ENCODE results near the gene LHFPL3. TPM values are rescaled to one million over a fixed set of nuclear protein-coding genes. Genes with fewer than 3 reads are reported as not detected.

Gene LHFPL3
- total and polyA plus RNA-seq, 2 experiments from 2014 or later, result 0.24 TPM; not detected in 1

DNA sequence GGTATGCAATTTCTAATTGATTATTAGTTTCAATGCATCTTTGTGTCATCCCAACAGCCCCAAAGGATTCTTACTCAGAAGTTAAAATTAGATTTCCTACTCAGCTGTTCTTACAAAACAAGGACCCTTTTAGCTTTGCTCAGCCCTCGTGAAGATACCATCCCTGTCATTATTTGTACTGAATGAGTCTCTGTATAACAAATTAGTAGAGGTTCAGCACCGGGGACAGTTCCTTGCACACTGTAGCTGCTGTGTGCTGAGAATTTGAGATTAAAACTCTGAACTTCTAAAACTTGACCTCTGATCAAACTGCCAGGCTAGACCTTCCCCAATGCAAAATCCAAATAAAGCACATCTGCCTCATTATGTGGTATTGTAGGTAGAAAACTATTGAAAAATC, 299.1 kb downstream of the LHFPL3 start:
- H3K9me3 Mint-ChIP-seq, result no peaks in the 10 kb centered on the region
- ATAC-seq, result peak; percentile 66
- Histone ChIP-seq H3F3A (replicated peaks; ENCODE audit: low read depth) (no peaks in the 10 kb centered on the region), H3K4me2 (no peak overlapping the region), H3K79me2 (replicated peaks; ENCODE audit: insufficient read depth) (no peaks in the 10 kb centered on the region), H3K36me3 (ENCODE audit: insufficient read depth) (no peaks in the 10 kb centered on the region), H3K27ac (ENCODE audit: low read depth) (no peak overlapping the region), H3K27me3 (ENCODE audit: insufficient read depth) (no peaks in the 10 kb centered on the region), H3K4me3 (no peak overlapping the region), H2AFZ (no peak overlapping the region), H3K9me2 (ENCODE audit: insufficient read depth) (no peaks in the 10 kb centered on the region), H3K4me1 (ENCODE audit: insufficient read depth) (no peaks in the 10 kb centered on the region), H4K20me1 (replicated peaks; ENCODE audit: insufficient read depth) (peaks cover 3% of the 10 kb centered on the region; the same call in 1 of the 2 replicates)
- no peaks in the 10 kb centered on the region for H3K4me1 Mint-ChIP-seq
- no peak overlapping the region for H3K4me3 Mint-ChIP-seq
- TF ChIP-seq NANOG (IDR thresholded peaks at IDR 0.05; ENCODE audit: borderline replicate concordance), result no peak
- TF ChIP-seq, protein P1, sequence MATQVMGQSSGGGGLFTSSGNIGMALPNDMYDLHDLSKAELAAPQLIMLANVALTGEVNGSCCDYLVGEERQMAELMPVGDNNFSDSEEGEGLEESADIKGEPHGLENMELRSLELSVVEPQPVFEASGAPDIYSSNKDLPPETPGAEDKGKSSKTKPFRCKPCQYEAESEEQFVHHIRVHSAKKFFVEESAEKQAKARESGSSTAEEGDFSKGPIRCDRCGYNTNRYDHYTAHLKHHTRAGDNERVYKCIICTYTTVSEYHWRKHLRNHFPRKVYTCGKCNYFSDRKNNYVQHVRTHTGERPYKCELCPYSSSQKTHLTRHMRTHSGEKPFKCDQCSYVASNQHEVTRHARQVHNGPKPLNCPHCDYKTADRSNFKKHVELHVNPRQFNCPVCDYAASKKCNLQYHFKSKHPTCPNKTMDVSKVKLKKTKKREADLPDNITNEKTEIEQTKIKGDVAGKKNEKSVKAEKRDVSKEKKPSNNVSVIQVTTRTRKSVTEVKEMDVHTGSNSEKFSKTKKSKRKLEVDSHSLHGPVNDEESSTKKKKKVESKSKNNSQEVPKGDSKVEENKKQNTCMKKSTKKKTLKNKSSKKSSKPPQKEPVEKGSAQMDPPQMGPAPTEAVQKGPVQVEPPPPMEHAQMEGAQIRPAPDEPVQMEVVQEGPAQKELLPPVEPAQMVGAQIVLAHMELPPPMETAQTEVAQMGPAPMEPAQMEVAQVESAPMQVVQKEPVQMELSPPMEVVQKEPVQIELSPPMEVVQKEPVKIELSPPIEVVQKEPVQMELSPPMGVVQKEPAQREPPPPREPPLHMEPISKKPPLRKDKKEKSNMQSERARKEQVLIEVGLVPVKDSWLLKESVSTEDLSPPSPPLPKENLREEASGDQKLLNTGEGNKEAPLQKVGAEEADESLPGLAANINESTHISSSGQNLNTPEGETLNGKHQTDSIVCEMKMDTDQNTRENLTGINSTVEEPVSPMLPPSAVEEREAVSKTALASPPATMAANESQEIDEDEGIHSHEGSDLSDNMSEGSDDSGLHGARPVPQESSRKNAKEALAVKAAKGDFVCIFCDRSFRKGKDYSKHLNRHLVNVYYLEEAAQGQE (IDR thresholded peaks at IDR 0.05; ENCODE audit: unreplicated experiment), result peak; percentile 82
- H3K36me3 Mint-ChIP-seq (ENCODE audit: low read depth), result no peaks in the 10 kb centered on the region
- peak; percentile 78 for DNase-seq (ENCODE audit: low spot score)
- no peak overlapping the region for H3K27ac Mint-ChIP-seq
- peaks cover 2% of the 10 kb centered on the region for H3K27me3 Mint-ChIP-seq (ENCODE audit: insufficient read depth, low read depth, poor library complexity)

- ATAC-seq (no peak), DNase-seq (ENCODE audit: low spot score) (no peak)
- Histone ChIP-seq H3F3A (replicated peaks; ENCODE audit: low read depth) (no peaks in the 10 kb centered on the region), H3K27ac (ENCODE audit: low read depth) (no peak overlapping the region), H3K9me2 (ENCODE audit: insufficient read depth) (no peaks in the 10 kb centered on the region), H3K27me3 (ENCODE audit: insufficient read depth) (no peaks in the 10 kb centered on the region), H3K4me2 (no peak overlapping the region), H3K4me3 (no peak overlapping the region), H4K20me1 (replicated peaks; ENCODE audit: insufficient read depth) (peaks cover 3% of the 10 kb centered on the region; the same call in 1 of the 2 replicates), H3K36me3 (ENCODE audit: insufficient read depth) (no peaks in the 10 kb centered on the region), H2AFZ (no peak overlapping the region), H3K79me2 (replicated peaks; ENCODE audit: insufficient read depth) (no peaks in the 10 kb centered on the region), H3K4me1 (ENCODE audit: insufficient read depth) (no peaks in the 10 kb centered on the region)
- H3K27me3 Mint-ChIP-seq (ENCODE audit: insufficient read depth, low read depth, poor library complexity), result peaks cover 2% of the 10 kb centered on the region
- no peaks in the 10 kb centered on the region for H3K36me3 Mint-ChIP-seq (ENCODE audit: low read depth)
- H3K4me1 Mint-ChIP-seq, result no peaks in the 10 kb centered on the region
- no peaks in the 10 kb centered on the region for H3K9me3 Mint-ChIP-seq
- H3K27ac Mint-ChIP-seq, result no peak overlapping the region
- no peak overlapping the region for H3K4me3 Mint-ChIP-seq
- TF ChIP-seq NANOG (IDR thresholded peaks at IDR 0.05; ENCODE audit: borderline replicate concordance) (no peak), STAT1 (IDR thresholded peaks at IDR 0.05; ENCODE audit: unreplicated experiment) (no peak), CREB1 (CRISPR knock-in tag; IDR thresholded peaks at IDR 0.05; ENCODE audit: low read depth) (no peak), ZNF114 (CRISPR knock-in tag; IDR thresholded peaks at IDR 0.05) (no peak)
- TF ChIP-seq, protein P2, sequence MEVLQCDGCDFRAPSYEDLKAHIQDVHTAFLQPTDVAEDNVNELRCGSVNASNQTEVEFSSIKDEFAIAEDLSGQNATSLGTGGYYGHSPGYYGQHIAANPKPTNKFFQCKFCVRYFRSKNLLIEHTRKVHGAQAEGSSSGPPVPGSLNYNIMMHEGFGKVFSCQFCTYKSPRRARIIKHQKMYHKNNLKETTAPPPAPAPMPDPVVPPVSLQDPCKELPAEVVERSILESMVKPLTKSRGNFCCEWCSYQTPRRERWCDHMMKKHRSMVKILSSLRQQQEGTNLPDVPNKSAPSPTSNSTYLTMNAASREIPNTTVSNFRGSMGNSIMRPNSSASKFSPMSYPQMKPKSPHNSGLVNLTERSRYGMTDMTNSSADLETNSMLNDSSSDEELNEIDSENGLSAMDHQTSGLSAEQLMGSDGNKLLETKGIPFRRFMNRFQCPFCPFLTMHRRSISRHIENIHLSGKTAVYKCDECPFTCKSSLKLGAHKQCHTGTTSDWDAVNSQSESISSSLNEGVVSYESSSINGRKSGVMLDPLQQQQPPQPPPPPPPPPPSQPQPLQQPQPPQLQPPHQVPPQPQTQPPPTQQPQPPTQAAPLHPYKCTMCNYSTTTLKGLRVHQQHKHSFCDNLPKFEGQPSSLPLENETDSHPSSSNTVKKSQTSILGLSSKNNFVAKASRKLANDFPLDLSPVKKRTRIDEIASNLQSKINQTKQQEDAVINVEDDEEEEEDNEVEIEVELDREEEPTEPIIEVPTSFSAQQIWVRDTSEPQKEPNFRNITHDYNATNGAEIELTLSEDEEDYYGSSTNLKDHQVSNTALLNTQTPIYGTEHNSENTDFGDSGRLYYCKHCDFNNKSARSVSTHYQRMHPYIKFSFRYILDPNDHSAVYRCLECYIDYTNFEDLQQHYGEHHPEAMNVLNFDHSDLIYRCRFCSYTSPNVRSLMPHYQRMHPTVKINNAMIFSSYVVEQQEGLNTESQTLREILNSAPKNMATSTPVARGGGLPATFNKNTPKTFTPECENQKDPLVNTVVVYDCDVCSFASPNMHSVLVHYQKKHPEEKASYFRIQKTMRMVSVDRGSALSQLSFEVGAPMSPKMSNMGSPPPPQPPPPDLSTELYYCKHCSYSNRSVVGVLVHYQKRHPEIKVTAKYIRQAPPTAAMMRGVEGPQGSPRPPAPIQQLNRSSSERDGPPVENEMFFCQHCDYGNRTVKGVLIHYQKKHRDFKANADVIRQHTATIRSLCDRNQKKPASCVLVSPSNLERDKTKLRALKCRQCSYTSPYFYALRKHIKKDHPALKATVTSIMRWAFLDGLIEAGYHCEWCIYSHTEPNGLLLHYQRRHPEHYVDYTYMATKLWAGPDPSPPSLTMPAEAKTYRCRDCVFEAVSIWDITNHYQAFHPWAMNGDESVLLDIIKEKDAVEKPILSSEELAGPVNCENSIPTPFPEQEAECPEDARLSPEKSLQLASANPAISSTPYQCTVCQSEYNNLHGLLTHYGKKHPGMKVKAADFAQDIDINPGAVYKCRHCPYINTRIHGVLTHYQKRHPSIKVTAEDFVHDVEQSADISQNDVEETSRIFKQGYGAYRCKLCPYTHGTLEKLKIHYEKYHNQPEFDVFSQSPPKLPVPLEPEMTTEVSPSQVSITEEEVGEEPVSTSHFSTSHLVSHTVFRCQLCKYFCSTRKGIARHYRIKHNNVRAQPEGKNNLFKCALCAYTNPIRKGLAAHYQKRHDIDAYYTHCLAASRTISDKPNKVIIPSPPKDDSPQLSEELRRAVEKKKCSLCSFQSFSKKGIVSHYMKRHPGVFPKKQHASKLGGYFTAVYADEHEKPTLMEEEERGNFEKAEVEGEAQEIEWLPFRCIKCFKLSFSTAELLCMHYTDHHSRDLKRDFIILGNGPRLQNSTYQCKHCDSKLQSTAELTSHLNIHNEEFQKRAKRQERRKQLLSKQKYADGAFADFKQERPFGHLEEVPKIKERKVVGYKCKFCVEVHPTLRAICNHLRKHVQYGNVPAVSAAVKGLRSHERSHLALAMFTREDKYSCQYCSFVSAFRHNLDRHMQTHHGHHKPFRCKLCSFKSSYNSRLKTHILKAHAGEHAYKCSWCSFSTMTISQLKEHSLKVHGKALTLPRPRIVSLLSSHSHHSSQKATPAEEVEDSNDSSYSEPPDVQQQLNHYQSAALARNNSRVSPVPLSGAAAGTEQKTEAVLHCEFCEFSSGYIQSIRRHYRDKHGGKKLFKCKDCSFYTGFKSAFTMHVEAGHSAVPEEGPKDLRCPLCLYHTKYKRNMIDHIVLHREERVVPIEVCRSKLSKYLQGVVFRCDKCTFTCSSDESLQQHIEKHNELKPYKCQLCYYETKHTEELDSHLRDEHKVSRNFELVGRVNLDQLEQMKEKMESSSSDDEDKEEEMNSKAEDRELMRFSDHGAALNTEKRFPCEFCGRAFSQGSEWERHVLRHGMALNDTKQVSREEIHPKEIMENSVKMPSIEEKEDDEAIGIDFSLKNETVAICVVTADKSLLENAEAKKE (CRISPR knock-in tag; IDR thresholded peaks at IDR 0.05), result no peak
- TF ChIP-seq, protein P1 (IDR thresholded peaks at IDR 0.05; ENCODE audit: unreplicated experiment), result no peak
- TF ChIP-seq, protein P3, sequence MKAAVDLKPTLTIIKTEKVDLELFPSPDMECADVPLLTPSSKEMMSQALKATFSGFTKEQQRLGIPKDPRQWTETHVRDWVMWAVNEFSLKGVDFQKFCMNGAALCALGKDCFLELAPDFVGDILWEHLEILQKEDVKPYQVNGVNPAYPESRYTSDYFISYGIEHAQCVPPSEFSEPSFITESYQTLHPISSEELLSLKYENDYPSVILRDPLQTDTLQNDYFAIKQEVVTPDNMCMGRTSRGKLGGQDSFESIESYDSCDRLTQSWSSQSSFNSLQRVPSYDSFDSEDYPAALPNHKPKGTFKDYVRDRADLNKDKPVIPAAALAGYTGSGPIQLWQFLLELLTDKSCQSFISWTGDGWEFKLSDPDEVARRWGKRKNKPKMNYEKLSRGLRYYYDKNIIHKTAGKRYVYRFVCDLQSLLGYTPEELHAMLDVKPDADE (IDR thresholded peaks at IDR 0.05), result no peak
Observed at GRCh38 chr7:104628017-104628416, 299.6 kb downstream of the LHFPL3 start.
